ENCODE data around the gene ZCCHC17. TPM values are rescaled to one million over a fixed set of nuclear protein-coding genes. Genes with fewer than 3 reads are reported as not detected.

Gene ZCCHC17
- total RNA-seq, 1 donor from 2014 or later, result 55.0 TPM

DNA sequence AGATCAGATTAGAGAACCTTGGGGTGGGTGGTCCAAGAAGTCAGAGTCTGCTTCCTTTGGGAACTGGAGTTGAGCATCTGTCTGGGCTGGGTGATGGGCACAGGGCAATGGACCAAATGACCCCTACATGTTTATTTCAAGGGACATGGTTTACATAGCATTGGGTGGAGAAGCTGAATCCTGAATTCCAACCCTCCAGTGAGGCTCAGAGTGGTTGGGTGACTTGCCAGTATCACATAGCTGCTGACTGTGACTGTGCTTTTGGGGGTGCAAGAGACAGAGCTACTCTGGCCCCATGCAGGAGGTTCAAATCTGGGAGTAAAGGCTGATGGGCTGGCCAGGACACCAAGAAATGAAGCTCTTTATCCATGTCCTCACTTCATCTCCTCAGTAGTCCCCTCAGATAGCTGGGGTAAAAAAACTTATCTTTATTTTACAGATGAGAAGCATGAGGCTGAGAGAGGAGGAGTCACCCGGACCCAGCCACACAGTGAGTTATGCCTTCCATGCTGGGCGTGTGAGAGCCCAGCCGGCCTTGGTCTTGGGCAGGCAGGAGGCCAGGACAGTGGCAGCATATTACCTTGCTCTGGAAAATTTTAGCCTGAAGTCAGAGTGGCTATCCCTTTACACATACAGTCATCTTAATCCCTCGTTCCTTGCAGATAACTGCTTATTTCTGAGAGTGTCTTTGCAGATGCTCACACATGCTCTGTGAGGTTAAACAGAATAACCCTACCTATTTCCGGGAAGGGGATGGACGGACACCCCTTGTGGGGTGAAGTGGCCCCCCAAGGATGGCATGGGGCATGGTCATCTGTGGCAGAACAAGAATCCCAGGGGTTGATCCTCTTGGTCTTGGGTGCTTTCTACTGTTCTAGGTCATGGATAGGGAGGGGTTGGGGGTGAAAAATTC, 113.4 kb downstream of the ZCCHC17 start:
- H3K9ac ChIP-seq, result no peak overlapping the region
- no peak overlapping the region for H3K4me3 ChIP-seq
- Mint-ChIP-seq H3K4me3 (peak overlapping the region; percentile 16), H3K27ac (no peak overlapping the region), H3K9me3 (no peaks in the 10 kb centered on the region), H3K36me3 (peaks cover 3% of the 10 kb centered on the region), H3K27me3 (ENCODE audit: insufficient read depth, low read depth) (peaks cover 26% of the 10 kb centered on the region), H3K4me1 (peaks cover 26% of the 10 kb centered on the region)
- H3K27me3 ChIP-seq, result peaks cover 17% of the 10 kb centered on the region
- no peak overlapping the region for H3K27ac ChIP-seq
- H2AFZ ChIP-seq (replicated peaks), result no peak overlapping the region
- H4K20me1 ChIP-seq (ENCODE audit: low read depth), result peaks cover 8% of the 10 kb centered on the region
- DNase-seq (ENCODE audit: low spot score), result no peak
- H3K4me1 ChIP-seq, result peaks cover 14% of the 10 kb centered on the region
- TF ChIP-seq EZH2 (IDR thresholded peaks at IDR 0.05), result no peak
- H3K9me3 ChIP-seq (ENCODE audit: low read depth), result no peaks in the 10 kb centered on the region
- no peak overlapping the region for H3K4me2 ChIP-seq
- peaks cover 16% of the 10 kb centered on the region for H3F3A ChIP-seq (ENCODE audit: low read depth)
- peaks cover 8% of the 10 kb centered on the region for H3K79me2 ChIP-seq (ENCODE audit: low read depth)
- no peaks in the 10 kb centered on the region for H3K36me3 ChIP-seq

DNA sequence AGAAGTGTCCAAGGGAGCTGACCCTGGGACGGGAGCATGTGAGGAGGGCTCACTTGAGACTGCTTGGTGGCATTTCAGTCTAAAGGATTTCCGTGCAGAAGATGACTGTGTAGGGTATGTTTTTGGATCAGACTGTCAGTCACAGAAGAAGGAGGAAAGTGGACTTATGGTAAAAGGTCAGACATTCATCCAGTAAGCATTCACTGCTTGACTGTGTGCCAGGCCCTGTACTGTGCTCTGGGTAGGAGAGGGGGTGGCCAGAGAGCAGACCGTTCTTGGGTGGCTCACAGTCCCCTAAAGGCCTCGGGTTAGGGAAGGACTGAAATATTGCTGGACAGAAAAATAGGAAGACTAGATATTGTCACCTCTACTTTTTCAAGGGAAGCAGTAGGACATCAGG, 114.0 kb downstream of the ZCCHC17 start:
- H3K27me3 Mint-ChIP-seq (ENCODE audit: insufficient read depth, low read depth), result peaks cover 26% of the 10 kb centered on the region

DNA sequence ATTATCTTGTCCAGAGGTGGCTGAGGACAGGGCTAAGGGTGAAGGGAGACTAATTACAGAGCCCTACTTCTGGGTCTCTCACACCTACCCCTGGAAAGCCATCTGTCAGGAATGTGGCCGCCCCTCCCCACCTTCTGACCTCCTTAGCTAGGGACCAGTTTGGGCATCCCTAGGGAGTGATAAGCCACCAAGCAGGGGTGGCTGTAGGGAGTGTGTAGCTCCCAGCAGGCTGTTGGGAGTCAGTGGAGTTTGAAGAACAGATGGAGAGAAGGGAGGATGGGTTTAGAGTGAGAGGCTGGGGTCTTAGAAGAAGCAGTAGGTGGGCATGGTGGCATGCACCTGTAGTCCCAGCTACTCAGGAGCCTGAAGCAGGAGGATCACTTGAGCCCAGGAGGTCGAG, 115.4 kb downstream of the ZCCHC17 start:
- H3K4me3 ChIP-seq, result no peak overlapping the region
- peak overlapping the region; percentile 46 for H3K27ac Mint-ChIP-seq
- peaks cover 21% of the 10 kb centered on the region for H3K79me2 ChIP-seq (ENCODE audit: low read depth)
- TF ChIP-seq EZH2 (IDR thresholded peaks at IDR 0.05) (no peak), EZH2phosphoT487 (IDR thresholded peaks at IDR 0.05) (no peak)
- TF ChIP-seq, protein P1, sequence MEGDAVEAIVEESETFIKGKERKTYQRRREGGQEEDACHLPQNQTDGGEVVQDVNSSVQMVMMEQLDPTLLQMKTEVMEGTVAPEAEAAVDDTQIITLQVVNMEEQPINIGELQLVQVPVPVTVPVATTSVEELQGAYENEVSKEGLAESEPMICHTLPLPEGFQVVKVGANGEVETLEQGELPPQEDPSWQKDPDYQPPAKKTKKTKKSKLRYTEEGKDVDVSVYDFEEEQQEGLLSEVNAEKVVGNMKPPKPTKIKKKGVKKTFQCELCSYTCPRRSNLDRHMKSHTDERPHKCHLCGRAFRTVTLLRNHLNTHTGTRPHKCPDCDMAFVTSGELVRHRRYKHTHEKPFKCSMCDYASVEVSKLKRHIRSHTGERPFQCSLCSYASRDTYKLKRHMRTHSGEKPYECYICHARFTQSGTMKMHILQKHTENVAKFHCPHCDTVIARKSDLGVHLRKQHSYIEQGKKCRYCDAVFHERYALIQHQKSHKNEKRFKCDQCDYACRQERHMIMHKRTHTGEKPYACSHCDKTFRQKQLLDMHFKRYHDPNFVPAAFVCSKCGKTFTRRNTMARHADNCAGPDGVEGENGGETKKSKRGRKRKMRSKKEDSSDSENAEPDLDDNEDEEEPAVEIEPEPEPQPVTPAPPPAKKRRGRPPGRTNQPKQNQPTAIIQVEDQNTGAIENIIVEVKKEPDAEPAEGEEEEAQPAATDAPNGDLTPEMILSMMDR (IDR thresholded peaks at IDR 0.05), result no peak
- no peak overlapping the region for H3K27ac ChIP-seq
- peaks cover 16% of the 10 kb centered on the region for H3F3A ChIP-seq (ENCODE audit: low read depth)
- H3K4me1 ChIP-seq, result peaks cover 26% of the 10 kb centered on the region
- H3K27me3 ChIP-seq, result peaks cover 17% of the 10 kb centered on the region
- no peaks in the 10 kb centered on the region for H3K9me3 Mint-ChIP-seq
- no peak overlapping the region for H3K9ac ChIP-seq
- peak overlapping the region; percentile 78 for H3K4me2 ChIP-seq
- H3K36me3 Mint-ChIP-seq, result peaks cover 10% of the 10 kb centered on the region
- peak overlapping the region; percentile 88 for H3K4me3 Mint-ChIP-seq
- H3K36me3 ChIP-seq, result no peaks in the 10 kb centered on the region
- no peak for DNase-seq (ENCODE audit: low spot score)
- peaks cover 44% of the 10 kb centered on the region for H3K4me1 Mint-ChIP-seq
- peaks cover 11% of the 10 kb centered on the region for H4K20me1 ChIP-seq (ENCODE audit: low read depth)
- no peak overlapping the region for H2AFZ ChIP-seq (replicated peaks)
- no peaks in the 10 kb centered on the region for H3K9me3 ChIP-seq (ENCODE audit: low read depth)
- peaks cover 24% of the 10 kb centered on the region for H3K27me3 Mint-ChIP-seq (ENCODE audit: insufficient read depth, low read depth)

More for the DNA sequence above, 114.0 kb downstream of the ZCCHC17 start:
- no peak overlapping the region for H3K4me2 ChIP-seq
- peaks cover 11% of the 10 kb centered on the region for H4K20me1 ChIP-seq (ENCODE audit: low read depth)
- no peak overlapping the region for H3K4me3 ChIP-seq
- H3K36me3 ChIP-seq, result no peaks in the 10 kb centered on the region
- TF ChIP-seq, protein P1 (IDR thresholded peaks at IDR 0.05), result no peak
- TF ChIP-seq EZH2phosphoT487 (IDR thresholded peaks at IDR 0.05) (no peak), EZH2 (IDR thresholded peaks at IDR 0.05) (no peak)
- H3K27ac Mint-ChIP-seq, result no peak overlapping the region
- H3K9me3 ChIP-seq (ENCODE audit: low read depth), result no peaks in the 10 kb centered on the region
- DNase-seq (ENCODE audit: low spot score), result no peak
- peaks cover 20% of the 10 kb centered on the region for H3K4me1 ChIP-seq
- no peak overlapping the region for H3K9ac ChIP-seq
- peaks cover 9% of the 10 kb centered on the region for H3K36me3 Mint-ChIP-seq
- no peaks in the 10 kb centered on the region for H3K9me3 Mint-ChIP-seq
- peaks cover 15% of the 10 kb centered on the region for H3K79me2 ChIP-seq (ENCODE audit: low read depth)
- H3K27me3 ChIP-seq, result peaks cover 17% of the 10 kb centered on the region
- no peak overlapping the region for H2AFZ ChIP-seq (replicated peaks)
- peak overlapping the region; percentile 16 for H3K4me3 Mint-ChIP-seq
- H3K27ac ChIP-seq, result no peak overlapping the region
- peaks cover 16% of the 10 kb centered on the region for H3F3A ChIP-seq (ENCODE audit: low read depth)
- peaks cover 33% of the 10 kb centered on the region for H3K4me1 Mint-ChIP-seq
